Choroid plexus epithelial cell (primary cell): ENCODE measurements around the gene MROH7.
"Not testable (repeated sequence)": the region's sequence is repeated elsewhere in the genome, so short reads cannot be mapped to it uniquely, and the experiment has no call there.

Experiments used
- DNase-seq: peaks from one replicate; pipeline ENCODE4 v3.0.0-alpha.2; 2010; ENCODE audit warnings: low read depth
- H3K4me3 ChIP-seq: 2 replicates; pipeline ENCODE4 v1.5.1; 2011; ENCODE audit warnings: low read depth, mild to moderate bottlenecking, control low read depth, low read length, moderate library complexity
- TF ChIP-seq, protein P1 (sequence below): conservative IDR thresholded peaks from 2 replicates; pipeline ENCODE4 v1.5.1; 2011; ENCODE audit warnings: low read depth, mild to moderate bottlenecking, control low read depth, inconsistent platforms, low read length, moderate library complexity

Gene MROH7

GRCh38 chr1:54619749-54620148 lies 21.8 kb upstream of the MROH7 start:
- H3K4me3 ChIP-seq = no peak overlapping the region
- TF ChIP-seq, protein P1, sequence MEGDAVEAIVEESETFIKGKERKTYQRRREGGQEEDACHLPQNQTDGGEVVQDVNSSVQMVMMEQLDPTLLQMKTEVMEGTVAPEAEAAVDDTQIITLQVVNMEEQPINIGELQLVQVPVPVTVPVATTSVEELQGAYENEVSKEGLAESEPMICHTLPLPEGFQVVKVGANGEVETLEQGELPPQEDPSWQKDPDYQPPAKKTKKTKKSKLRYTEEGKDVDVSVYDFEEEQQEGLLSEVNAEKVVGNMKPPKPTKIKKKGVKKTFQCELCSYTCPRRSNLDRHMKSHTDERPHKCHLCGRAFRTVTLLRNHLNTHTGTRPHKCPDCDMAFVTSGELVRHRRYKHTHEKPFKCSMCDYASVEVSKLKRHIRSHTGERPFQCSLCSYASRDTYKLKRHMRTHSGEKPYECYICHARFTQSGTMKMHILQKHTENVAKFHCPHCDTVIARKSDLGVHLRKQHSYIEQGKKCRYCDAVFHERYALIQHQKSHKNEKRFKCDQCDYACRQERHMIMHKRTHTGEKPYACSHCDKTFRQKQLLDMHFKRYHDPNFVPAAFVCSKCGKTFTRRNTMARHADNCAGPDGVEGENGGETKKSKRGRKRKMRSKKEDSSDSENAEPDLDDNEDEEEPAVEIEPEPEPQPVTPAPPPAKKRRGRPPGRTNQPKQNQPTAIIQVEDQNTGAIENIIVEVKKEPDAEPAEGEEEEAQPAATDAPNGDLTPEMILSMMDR = no peak
- peak; percentile 50 for DNase-seq

DNA sequence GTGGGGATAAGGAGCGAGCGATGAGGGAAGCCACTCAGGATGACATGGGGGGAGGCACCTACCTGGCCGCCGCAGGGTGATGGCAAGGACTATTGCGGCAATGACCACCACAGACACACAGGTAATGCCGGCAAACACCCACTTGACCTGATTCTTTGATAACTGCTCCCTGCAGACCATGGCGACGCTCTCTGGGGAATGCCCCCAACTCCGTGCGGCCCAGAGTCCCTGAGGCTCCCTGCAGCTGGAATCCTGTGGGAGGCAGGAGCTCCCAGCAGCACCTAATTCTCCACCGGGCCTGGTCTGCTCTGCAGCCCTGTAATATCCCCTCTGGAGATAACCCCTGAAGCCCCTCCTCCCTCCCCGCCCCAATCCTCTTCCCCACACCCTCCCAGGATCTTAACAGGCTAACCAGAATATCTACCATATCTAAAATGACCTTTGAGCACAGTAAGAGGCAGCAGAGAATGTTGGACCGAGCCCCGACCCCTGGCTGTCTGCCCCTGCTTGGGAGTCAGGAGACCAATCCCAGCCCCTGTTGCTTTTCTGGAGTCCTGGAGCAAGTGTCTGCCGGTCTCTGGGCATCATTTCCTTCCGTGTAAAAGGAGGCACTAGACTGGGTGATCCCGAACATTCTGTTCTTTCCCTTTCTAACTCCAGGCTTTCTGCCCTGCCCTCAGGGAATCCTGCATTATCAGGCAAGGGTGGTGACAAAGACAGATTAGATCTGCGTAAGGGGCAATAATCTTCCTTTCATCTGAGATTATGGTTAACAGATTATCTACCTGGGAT lies 18.2 kb upstream of the MROH7 start, which contains the start of gene FAM151A:
Gene FAM151A, minus strand, starts transcription at position 310 of the 792 bp plus-strand sequence. Its CDS starts 130 bp downstream, at position 180.
- TF ChIP-seq, protein P1 = no peak
- H3K4me3 ChIP-seq = no peak within 1 kb of the TSS
- no peak for DNase-seq

- TF ChIP-seq, protein P1 = no peak
- no peak for DNase-seq
- no peak overlapping the region for H3K4me3 ChIP-seq
Measured at GRCh38 chr1:54624466-54625464, 16.8 kb upstream of the MROH7 start.

DNA sequence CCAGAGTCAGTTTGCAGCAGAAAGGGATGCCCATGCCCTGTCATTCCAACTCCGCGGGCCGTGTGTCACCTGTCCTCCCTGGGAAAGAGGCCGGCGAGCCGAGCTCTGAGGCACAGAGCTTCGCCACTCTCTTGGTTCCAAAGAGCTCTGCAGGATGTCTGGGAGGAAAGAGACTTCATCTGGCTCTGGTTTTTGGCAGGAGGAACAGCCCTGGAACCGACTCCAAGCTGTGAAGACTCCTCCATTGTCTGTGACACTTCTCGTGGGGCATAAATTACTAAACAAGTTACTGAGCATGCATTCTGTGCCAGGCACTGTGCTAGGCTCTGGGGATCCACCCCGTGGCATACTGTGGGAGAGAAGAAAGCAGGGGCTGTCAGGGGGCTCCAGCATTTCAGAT lies 14.4 kb upstream of the MROH7 start:
- TF ChIP-seq, protein P1 = no peak
- no peak for DNase-seq
- H3K4me3 ChIP-seq = no peak overlapping the region

GRCh38 chr1:54635804-54636203 lies 5.8 kb upstream of the MROH7 start:
- not testable (repeated sequence) for DNase-seq, H3K4me3 ChIP-seq

DNA sequence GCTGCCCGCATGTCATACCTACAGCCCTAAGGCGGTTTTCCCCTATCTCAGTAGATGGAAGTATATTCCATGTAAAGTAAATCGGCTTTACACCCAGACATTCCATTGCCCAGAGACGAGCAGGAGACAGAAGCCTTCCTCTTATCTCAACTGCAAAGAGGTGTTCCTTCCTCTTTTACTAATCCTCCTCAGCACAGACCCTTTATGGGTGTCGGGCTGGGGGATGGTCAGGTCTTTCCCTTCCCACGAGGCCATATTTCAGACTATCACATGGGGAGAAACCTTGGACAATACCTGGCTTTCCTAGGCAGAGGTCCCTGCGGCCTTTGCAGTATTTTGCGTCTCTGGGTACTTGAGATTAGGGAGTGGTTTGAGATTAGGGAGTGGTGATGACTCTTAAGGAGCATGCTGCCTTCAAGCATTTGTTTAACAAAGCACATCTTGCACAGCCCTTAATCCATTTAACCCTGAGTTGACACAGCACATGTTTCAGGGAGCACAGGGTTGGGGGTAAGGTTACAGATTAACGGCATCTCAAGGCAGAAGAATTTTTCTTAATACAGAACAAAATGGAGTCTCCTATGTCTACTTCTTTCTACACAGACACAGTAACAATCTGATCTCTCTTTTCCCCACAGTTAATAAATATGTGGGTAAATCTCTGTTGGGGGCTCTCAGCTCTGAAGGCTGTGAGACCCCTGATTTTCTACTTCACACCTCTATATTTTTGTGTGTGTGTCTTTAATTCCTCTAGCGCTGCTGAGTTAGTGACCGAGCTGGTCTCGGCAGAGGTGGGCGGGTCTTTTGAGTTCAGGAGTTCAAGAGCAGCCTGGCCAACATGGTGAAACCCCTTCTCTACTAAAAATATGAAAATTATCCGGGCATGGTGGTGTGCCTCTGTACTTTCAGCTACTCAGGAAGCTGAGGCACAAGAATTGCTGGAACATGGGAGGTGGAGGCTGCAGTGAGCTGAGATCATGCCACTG lies 4.8 kb upstream of the MROH7 start:
- not testable (repeated sequence) for H3K4me3 ChIP-seq, DNase-seq

DNA sequence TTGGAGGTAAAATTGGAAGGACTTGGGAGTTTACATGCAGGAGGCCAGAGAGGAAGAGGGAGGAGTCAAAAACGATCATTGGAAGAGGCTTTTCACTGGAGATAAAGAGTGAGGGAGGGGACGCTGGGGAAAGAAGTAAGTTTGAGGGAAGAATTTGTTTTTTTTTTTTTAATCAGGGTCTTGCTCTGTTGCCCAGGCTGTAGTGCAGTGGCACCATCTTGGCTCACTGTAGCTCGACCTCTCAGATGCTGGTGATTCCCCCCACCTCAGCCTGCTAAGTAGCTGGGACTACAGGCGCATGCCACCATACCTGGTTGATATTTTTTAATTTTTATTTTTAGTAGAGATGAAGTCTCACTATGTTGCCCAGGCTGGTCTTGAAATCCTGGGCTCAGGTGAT lies 1.2 kb upstream of the MROH7 start:
- TF ChIP-seq, protein P1 = no peak
- H3K4me3 ChIP-seq = no peak overlapping the region
- no peak for DNase-seq
